Astrocyte (in vitro differentiated cells and primary cell): Measurements from ENCODE around the gene GRAMD1B. TPM values are rescaled to one million over a fixed set of nuclear protein-coding genes. Genes with fewer than 3 reads are reported as not detected.
A peak's percentile ranks its signal among the peaks of the same experiment; 100 is the strongest.

Source experiments
- DNase-seq: peaks from one replicate; pipeline ENCODE4 v3.0.0-alpha.2; 2010; ENCODE audit warnings: low read depth
- FAIRE-seq: peaks from 2 replicates; lab custom pipeline; 2011; peaks lifted over from hg19 to GRCh38; lab: Jason Lieb, UNC
- H2AFZ ChIP-seq: 2 replicates; pipeline ENCODE4 v1.6.0; 2012; ENCODE audit warnings: low read depth, low read length, inconsistent platforms
- H3K27ac ChIP-seq: 2 replicates; pipeline ENCODE4 v1.5.1; 2011; ENCODE audit warnings: low read depth, low read length, inconsistent platforms
- H3K27me3 ChIP-seq: 2 replicates; pipeline ENCODE4 v1.6.0; 2011; ENCODE audit warnings: low read length, inconsistent platforms; ENCODE audit not compliant: insufficient read depth
- H3K36me3 ChIP-seq: 2 replicates; pipeline ENCODE4 v1.5.1; 2011; ENCODE audit warnings: low read length, inconsistent platforms; ENCODE audit not compliant: insufficient read depth
- H3K4me1 ChIP-seq: 2 replicates; pipeline ENCODE4 v1.5.1; 2011; ENCODE audit warnings: low read length, inconsistent platforms; ENCODE audit not compliant: insufficient read depth
- H3K4me2 ChIP-seq: 2 replicates; pipeline ENCODE4 v1.6.0; 2012; ENCODE audit warnings: low read length, inconsistent platforms
- H3K4me3 ChIP-seq: 2 replicates; pipeline ENCODE4 v1.5.1; 2011; ENCODE audit warnings: low read depth, mild to moderate bottlenecking, low read length, inconsistent platforms; ENCODE audit not compliant: insufficient read depth
- H3K79me2 ChIP-seq: 2 replicates; pipeline ENCODE4 v1.6.0; 2012; ENCODE audit warnings: mild to moderate bottlenecking, low read length, inconsistent platforms; ENCODE audit not compliant: insufficient read depth
- H3K9ac ChIP-seq: 2 replicates; pipeline ENCODE4 v1.6.0; 2012; ENCODE audit warnings: mild to moderate bottlenecking, low read length, inconsistent platforms
- H3K9me3 ChIP-seq: 2 replicates; pipeline ENCODE4 v1.5.1; 2012; ENCODE audit warnings: low read depth, mild to moderate bottlenecking, low read length, inconsistent platforms; ENCODE audit not compliant: insufficient read depth
- H4K20me1 ChIP-seq: 2 replicates; pipeline ENCODE4 v1.6.0; 2012; ENCODE audit warnings: low read length, inconsistent platforms; ENCODE audit not compliant: insufficient read depth
- H3K27ac Mint-ChIP-seq: one replicate; pipeline ENCODE4 v1.8.0; 2021; ENCODE audit warnings: mild to moderate bottlenecking, mixed read lengths; ENCODE audit not compliant: unreplicated experiment
- H3K27me3 Mint-ChIP-seq: one replicate; pipeline ENCODE4 v1.8.0; 2021; ENCODE audit warnings: low read depth, mixed read lengths; ENCODE audit not compliant: unreplicated experiment
- H3K36me3 Mint-ChIP-seq: one replicate; pipeline ENCODE4 v1.8.0; 2021; ENCODE audit warnings: low read depth, mixed read lengths; ENCODE audit not compliant: unreplicated experiment
- H3K4me1 Mint-ChIP-seq: one replicate; pipeline ENCODE4 v1.8.0; 2021; ENCODE audit warnings: low read depth, mixed read lengths; ENCODE audit not compliant: unreplicated experiment
- H3K4me3 Mint-ChIP-seq: one replicate; pipeline ENCODE4 v1.8.0; 2021; ENCODE audit warnings: mild to moderate bottlenecking, moderate library complexity, mixed read lengths; ENCODE audit not compliant: unreplicated experiment
- H3K9me3 Mint-ChIP-seq: one replicate; pipeline ENCODE4 v1.8.0; 2021; ENCODE audit warnings: mild to moderate bottlenecking, mixed read lengths; ENCODE audit not compliant: unreplicated experiment
- CTCF ChIP-seq: IDR thresholded peaks from 2 replicates; pipeline ENCODE4 v1.5.1; 2011; ENCODE audit warnings: low read depth, mild to moderate bottlenecking, inconsistent platforms, low read length, moderate library complexity; ENCODE audit not compliant: insufficient read depth
- EZH2 ChIP-seq: IDR thresholded peaks from 2 replicates; pipeline ENCODE4 v1.6.1; 2012; ENCODE audit warnings: mild to moderate bottlenecking, low read length, inconsistent platforms; ENCODE audit not compliant: insufficient read depth
- total RNA-seq: library from RNA; stranded (reverse); gene quantifications from 2 replicates; pipeline ENCODE4 v1.2.1, GENCODE V29; 2021

The GRAMD1B gene
- total RNA-seq, 1 donor from 2014 or later = 6.5 TPM

- Histone ChIP-seq H3K9me3 (no peaks in the 10 kb centered on the region), H3K9ac (peak overlapping the region; percentile 53), H3K36me3 (no peaks in the 10 kb centered on the region), H3K4me3 (no peak overlapping the region), H3K79me2 (no peaks in the 10 kb centered on the region), H3K27ac (peak overlapping the region; percentile 76), H3K4me2 (peak overlapping the region; percentile 44), H2AFZ (peak overlapping the region; percentile 77), H3K4me1 (peaks cover 23% of the 10 kb centered on the region), H3K27me3 (no peaks in the 10 kb centered on the region), H4K20me1 (no peaks in the 10 kb centered on the region)
- Mint-ChIP-seq H3K27me3 (no peaks in the 10 kb centered on the region), H3K4me1 (peaks cover 19% of the 10 kb centered on the region), H3K4me3 (no peak overlapping the region), H3K36me3 (no peaks in the 10 kb centered on the region), H3K27ac (peak overlapping the region; percentile 54), H3K9me3 (no peaks in the 10 kb centered on the region)
- DNase-seq (peak; percentile 94), FAIRE-seq (peak; percentile 91)
- no peak for TF ChIP-seq EZH2
Observed at GRCh38 chr11:123473941-123474677, 44.0 kb downstream of the GRAMD1B start.

- H3K9me3 Mint-ChIP-seq = no peaks in the 10 kb centered on the region
- Histone ChIP-seq H2AFZ (peak overlapping the region; percentile 77), H3K4me3 (no peak overlapping the region), H3K4me2 (peak overlapping the region; percentile 44), H4K20me1 (no peaks in the 10 kb centered on the region), H3K9ac (peak overlapping the region; percentile 53), H3K36me3 (no peaks in the 10 kb centered on the region), H3K27me3 (no peaks in the 10 kb centered on the region), H3K27ac (peak overlapping the region; percentile 76), H3K9me3 (no peaks in the 10 kb centered on the region), H3K4me1 (peaks cover 23% of the 10 kb centered on the region), H3K79me2 (no peaks in the 10 kb centered on the region)
- H3K4me1 Mint-ChIP-seq = peaks cover 19% of the 10 kb centered on the region
- H3K27me3 Mint-ChIP-seq = no peaks in the 10 kb centered on the region
- H3K4me3 Mint-ChIP-seq = no peak overlapping the region
- TF ChIP-seq EZH2 (no peak), CTCF (no peak)
- H3K27ac Mint-ChIP-seq = peak overlapping the region; percentile 89
- DNase-seq = peak; percentile 64
- FAIRE-seq = no peak
- H3K36me3 Mint-ChIP-seq = no peaks in the 10 kb centered on the region
Observed at GRCh38 chr11:123474994-123475393, 44.9 kb downstream of the GRAMD1B start.

GRCh38 chr11:123475469-123475868 lies 45.4 kb downstream of the GRAMD1B start:
- DNase-seq (no peak), FAIRE-seq (no peak)
- Histone ChIP-seq H3K4me3 (no peak overlapping the region), H3K36me3 (no peaks in the 10 kb centered on the region), H3K27ac (peak overlapping the region; percentile 76), H2AFZ (peak overlapping the region; percentile 3), H3K4me2 (peak overlapping the region; percentile 44), H3K9ac (peak overlapping the region; percentile 53), H3K27me3 (no peaks in the 10 kb centered on the region), H3K9me3 (no peaks in the 10 kb centered on the region), H3K4me1 (peaks cover 23% of the 10 kb centered on the region), H3K79me2 (no peaks in the 10 kb centered on the region), H4K20me1 (no peaks in the 10 kb centered on the region)
- Mint-ChIP-seq H3K27ac (peak overlapping the region; percentile 41), H3K4me3 (peak overlapping the region; percentile 36), H3K36me3 (no peaks in the 10 kb centered on the region), H3K9me3 (no peaks in the 10 kb centered on the region), H3K27me3 (peaks cover 1% of the 10 kb centered on the region), H3K4me1 (peaks cover 19% of the 10 kb centered on the region)
- TF ChIP-seq CTCF (peak; percentile 26), EZH2 (no peak)
